ELF-1 (cell line): Measurements from ENCODE around the gene CD7.
A peak's percentile ranks its signal among the peaks of the same experiment; 100 is the strongest.

Source experiments
- DNase-seq: peaks from one replicate; pipeline ENCODE4 v3.0.0-alpha.2; 2016; ENCODE audit warnings: low read depth, low spot score

The CD7 gene

GRCh38 chr17:82346342-82347300 is 29.2 kb upstream of the CD7 start:
- DNase-seq: no peak

GRCh38 chr17:82345151-82345976 is 28.0 kb upstream of the CD7 start:
- DNase-seq: no peak

- DNase-seq: no peak
Observed at GRCh38 chr17:82344175-82344907, 26.9 kb upstream of the CD7 start.

- DNase-seq: no peak
Observed at GRCh38 chr17:82343560-82343959, 26.2 kb upstream of the CD7 start.

- no peak for DNase-seq
Observed at GRCh38 chr17:82342361-82343079, 25.1 kb upstream of the CD7 start.

- no peak for DNase-seq
Observed at GRCh38 chr17:82339634-82340580, 22.5 kb upstream of the CD7 start.

GRCh38 chr17:82338858-82339633 is 21.6 kb upstream of the CD7 start:
- DNase-seq: peak; percentile 84

- DNase-seq: no peak
Observed at GRCh38 chr17:82334622-82335394, 17.4 kb upstream of the CD7 start.

GRCh38 chr17:82334204-82334621 is 16.8 kb upstream of the CD7 start:
- no peak for DNase-seq

GRCh38 chr17:82333279-82334171 is 16.1 kb upstream of the CD7 start, which contains the start of gene SECTM1:
TSS of gene SECTM1 (minus strand) at chr17:82333766. CDS start at chr17:82327240, 6,526 bp downstream.
- DNase-seq: no peak

GRCh38 chr17:82332669-82333278 is 15.4 kb upstream of the CD7 start:
- no peak for DNase-seq

GRCh38 chr17:82331345-82331939 is 14.0 kb upstream of the CD7 start:
- no peak for DNase-seq

- no peak for DNase-seq
Observed at GRCh38 chr17:82330322-82331239, 13.2 kb upstream of the CD7 start.

GRCh38 chr17:82329683-82330321 is 12.4 kb upstream of the CD7 start:
- DNase-seq: no peak

- no peak for DNase-seq
Observed at GRCh38 chr17:82328994-82329507, 11.6 kb upstream of the CD7 start.
